Breast epithelium (tissue), 4 donors: ENCODE measurements around the gene C11orf86. TPM values are rescaled to one million over a fixed set of nuclear protein-coding genes. Genes with fewer than 3 reads are reported as not detected.
A peak's percentile ranks its signal among the peaks of the same experiment; 100 is the strongest.

Experiments used
- DNase-seq, 2 donors: peaks; one replicate each; pipeline ENCODE4 v3.0.0-alpha.2; 2019; ENCODE audit warnings: low spot score in 2 of 2
- H3K27ac ChIP-seq, 2 donors: fragments of 200-600 bp; sonication (generic) in 1 of 2; one replicate each; pipeline ENCODE4 v1.5.1; 2016 to 2019; ENCODE audit warnings: mild to moderate bottlenecking in 1 of 2
- H3K27me3 ChIP-seq, 2 donors: fragments of 200-600 bp; sonication (generic) in 1 of 2; one replicate each; pipeline versions ENCODE4 v1.5.1 to v1.6.0; 2017 to 2019; ENCODE audit warnings: control low read depth in 1 of 2, mild to moderate bottlenecking in 1 of 2
- H3K36me3 ChIP-seq: fragments of 200-600 bp; one replicate; pipeline ENCODE4 v1.5.1; 2019
- H3K4me1 ChIP-seq, 2 donors: fragments of 200-600 bp; sonication (generic); one replicate each; pipeline ENCODE4 v1.5.1; 2016 to 2019; ENCODE audit warnings: control low read depth in 1 of 2
- H3K4me3 ChIP-seq, 3 donors: fragments of 200-600 bp; sonication (generic); 1 replicate in 2 of 3; 2 replicates in 1 of 3; pipeline ENCODE4 v1.5.1; 2016 to 2019; ENCODE audit warnings: mild to moderate bottlenecking in 3 of 3, moderate library complexity in 2 of 3
- H3K9me3 ChIP-seq, 2 donors: fragments of 200-600 bp; sonication (generic) in 1 of 2; one replicate each; pipeline ENCODE4 v1.5.1; 2016 to 2019; ENCODE audit warnings: control low read depth in 1 of 2
- CTCF ChIP-seq, 3 donors: fragments of 450-650 bp; IDR thresholded peaks; one replicate each; pipeline ENCODE4 v1.5.1; 2016 to 2017; ENCODE audit warnings: antibody characterized with exemption in 3 of 3, mild to moderate bottlenecking in 3 of 3, moderate library complexity in 3 of 3
- POLR2A ChIP-seq: fragments of 450-650 bp; IDR thresholded peaks from one replicate; pipeline ENCODE4 v1.6.1; 2016; ENCODE audit warnings: antibody characterized with exemption, mild to moderate bottlenecking, moderate library complexity
- POLR2AphosphoS5 ChIP-seq, 3 donors: sonication (generic); formaldehyde crosslinking; IDR thresholded peaks; one replicate each; pipeline ENCODE4 v1.6.1; 2017; ENCODE audit warnings: antibody characterized with exemption in 3 of 3
- intact Hi-C: fragments of 100-400 bp; cut with DNase I; formaldehyde crosslinking; loops from one replicate; pipeline ENCODE4 v1.15.1; 2023; ENCODE audit warnings: low total_unique reads
- total RNA-seq, 3 donors: library from RNA; depleted of rRNA; stranded (reverse); fragments of >200 nt; gene quantifications; one replicate each; pipeline ENCODE4 v1.1.0, GENCODE V29; 2016

C11orf86 gene
- total RNA-seq, 3 donors from 2014 or later, result not detected

- peaks cover 0 to 3% of the 10 kb centered on the region in 2 donors for H3K27me3 ChIP-seq
- peak; percentile 79 to 92 for DNase-seq
- no peaks in the 10 kb centered on the region for H3K36me3 ChIP-seq
- TF ChIP-seq POLR2AphosphoS5 (IDR thresholded peaks at IDR 0.05) (peak in 2 of 3 donors; percentile 48 to 59), POLR2A (no peak), CTCF (IDR thresholded peaks at IDR 0.05) (no peak)
- no peaks in the 10 kb centered on the region for H3K9me3 ChIP-seq
- intact Hi-C loops, result no loop called here
- H3K4me3 ChIP-seq, result peak overlapping the region; percentile 23 to 82 (median 67)
- peak overlapping the region; percentile 88 to 90 for H3K27ac ChIP-seq
- H3K4me1 ChIP-seq, result peaks cover 0 to 11% of the 10 kb centered on the region in 2 donors
These were observed 47.3 kb downstream of the C11orf86 start for GRCh38 chr11:67022341-67022933.

- peak within 1 kb of the TSS; percentile 31 to 82 (median 67) for H3K4me3 ChIP-seq
- intact Hi-C loops, result no loop called here
- TF ChIP-seq CTCF (IDR thresholded peaks at IDR 0.05) (no peak), POLR2AphosphoS5 (IDR thresholded peaks at IDR 0.05) (no peak), POLR2A (no peak)
- peaks cover 0 to 11% of the 10 kb centered on the region in 2 donors for H3K4me1 ChIP-seq
- H3K27me3 ChIP-seq, result peaks cover 0 to 3% of the 10 kb centered on the region in 2 donors
- no peak for DNase-seq
- no peaks in the 10 kb centered on the region for H3K9me3 ChIP-seq
- H3K27ac ChIP-seq, result peak within 1 kb of the TSS; percentile 88 to 90
- no peaks in the 10 kb centered on the region for H3K36me3 ChIP-seq
These were observed 48.2 kb downstream of the C11orf86 start, which contains the start of gene SYT12 for GRCh38 chr11:67022961-67023956. TSS of gene SYT12 (plus strand) at chr11:67023134. CDS start at chr11:67030145, 7,011 bp downstream.

GRCh38 chr11:67023957-67024353 lies 48.9 kb downstream of the C11orf86 start:
- no peak for DNase-seq
- Histone ChIP-seq H3K27me3 (peaks cover 0 to 3% of the 10 kb centered on the region in 2 donors), H3K4me3 (peak overlapping the region in 2 of 3 donors; percentile 67 to 82), H3K36me3 (no peaks in the 10 kb centered on the region), H3K27ac (peak overlapping the region; percentile 88 to 90), H3K4me1 (peaks cover 4 to 11% of the 10 kb centered on the region in 2 donors), H3K9me3 (no peaks in the 10 kb centered on the region)
- intact Hi-C loops, result no loop called here
- TF ChIP-seq CTCF (IDR thresholded peaks at IDR 0.05) (no peak), POLR2A (no peak), POLR2AphosphoS5 (IDR thresholded peaks at IDR 0.05) (no peak)

GRCh38 chr11:67024410-67024809 lies 49.3 kb downstream of the C11orf86 start:
- Histone ChIP-seq H3K9me3 (no peaks in the 10 kb centered on the region), H3K4me1 (peaks cover 4 to 11% of the 10 kb centered on the region in 2 donors), H3K4me3 (peak overlapping the region in 2 of 3 donors; percentile 67 to 82), H3K27ac (peak overlapping the region; percentile 88 to 90), H3K36me3 (no peaks in the 10 kb centered on the region), H3K27me3 (peaks cover 0 to 3% of the 10 kb centered on the region in 2 donors)
- intact Hi-C loops, result no loop called here
- DNase-seq, result no peak
- TF ChIP-seq CTCF (IDR thresholded peaks at IDR 0.05), result no peak
- TF ChIP-seq POLR2AphosphoS5 (IDR thresholded peaks at IDR 0.05), result no peak
- no peak for TF ChIP-seq POLR2A
